Sigmoid colon (tissue), 7 donors: ENCODE measurements around the gene MEP1B. TPM values are rescaled to one million over a fixed set of nuclear protein-coding genes. Genes with fewer than 3 reads are reported as not detected.

Source experiments
- DNase-seq: peaks from one replicate; pipeline ENCODE4 v3.0.0-alpha.2; 2019
- H3K27ac ChIP-seq, 4 donors: fragments of 200-600 bp; sonication (generic); one replicate each; pipeline ENCODE4 v1.5.1; 2016 to 2019; ENCODE audit warnings: mild to moderate bottlenecking in 1 of 4
- H3K27me3 ChIP-seq, 3 donors: fragments of 200-600 bp; sonication (generic); one replicate each; pipeline ENCODE4 v1.5.1; 2019; ENCODE audit warnings: mild to moderate bottlenecking in 1 of 3
- H3K36me3 ChIP-seq, 4 donors: fragments of 200-600 bp; sonication (generic); one replicate each; pipeline ENCODE4 v1.5.1; 2016 to 2019
- H3K4me1 ChIP-seq, 4 donors: fragments of 200-600 bp; sonication (generic); one replicate each; pipeline ENCODE4 v1.5.1; 2017 to 2019
- H3K4me3 ChIP-seq, 4 donors: fragments of 200-600 bp; sonication (generic); one replicate each; pipeline ENCODE4 v1.5.1; 2017 to 2019; ENCODE audit warnings: mild to moderate bottlenecking in 2 of 4, moderate library complexity in 1 of 4
- H3K9me3 ChIP-seq, 4 donors: fragments of 200-600 bp in 3 of 4; sonication (generic) in 3 of 4; one replicate each; pipeline versions ENCODE4 v1.5.1 to v1.6.1; 2013 to 2019
- CTCF ChIP-seq, 4 experiments: fragments of 450-650 bp in 3 of 4; fragments of 200-600 bp in 1 of 4; IDR thresholded peaks; one replicate each; pipeline ENCODE4 v1.5.1; 2016 to 2019; ENCODE audit warnings: antibody characterized with exemption in 4 of 4, mild to moderate bottlenecking in 3 of 4, moderate library complexity in 2 of 4
- EP300 ChIP-seq, 4 donors: sonication (generic); formaldehyde crosslinking; IDR thresholded peaks; one replicate each; pipeline ENCODE4 v1.6.1; 2017; ENCODE audit warnings: antibody characterized with exemption in 4 of 4
- POLR2A ChIP-seq, 2 donors: fragments of 450-650 bp; IDR thresholded peaks; one replicate each; pipeline ENCODE4 v1.6.1; 2016; ENCODE audit warnings: antibody characterized with exemption in 2 of 2, mild to moderate bottlenecking in 2 of 2, moderate library complexity in 2 of 2
- POLR2AphosphoS5 ChIP-seq, 4 donors: sonication (generic); formaldehyde crosslinking; IDR thresholded peaks; one replicate each; pipeline ENCODE4 v1.6.1; 2017; ENCODE audit warnings: antibody characterized with exemption in 4 of 4
- WGBS, 2 donors: extraction: QIAGEN DNeasy Blood & Tissue Kit; methylation state at CpG; one replicate each; pipeline ENCODE4 v1.1.7; 2013; 5-methylcytosine and 5-hydroxymethylcytosine counted together
- intact Hi-C: fragments of 100-400 bp; cut with DNase I; formaldehyde crosslinking; loops from one replicate; pipeline ENCODE4 v1.15.1; 2023
- polyA plus RNA-seq, 3 donors: library from polyadenylated mRNA; stranded (reverse); fragments of 200-250 nt; gene quantifications; one replicate each; pipeline ENCODE4 v1.2.3, GENCODE V29; 2013
- total RNA-seq, 4 donors: library from RNA; depleted of rRNA; stranded (reverse); fragments of >200 nt; gene quantifications; one replicate each; pipeline ENCODE4 v1.1.0, GENCODE V29; 2016
- donor health status: healthy with polysubstance abuse.
- donor health status: Bipolar disorder and iron deficiency.
- donor health status: healthy.

MEP1B gene
- total and polyA plus RNA-seq, 7 donors = 1.6 to 3.7 (median 1.8) TPM; not detected in 4

- TF ChIP-seq POLR2A (IDR thresholded peaks at IDR 0.05) = no peak
- H3K9me3 ChIP-seq = no peaks in the 10 kb centered on the region
- H3K27ac ChIP-seq = no peak overlapping the region
- H3K36me3 ChIP-seq = no peaks in the 10 kb centered on the region
- H3K27me3 ChIP-seq = no peaks in the 10 kb centered on the region
- H3K4me1 ChIP-seq = no peaks in the 10 kb centered on the region
- intact Hi-C loops = no loop called here
- DNase-seq = no peak
- no peak overlapping the region for H3K4me3 ChIP-seq
- WGBS, 2 donors = 9 to 55% methylated on average over 3 of the region's 3 CpGs
Observed at GRCh38 chr18:32237049-32237448, 47.2 kb downstream of the MEP1B start.

GRCh38 chr18:32238635-32239268 lies 48.9 kb downstream of the MEP1B start:
- DNase-seq = no peak
- no peaks in the 10 kb centered on the region for H3K9me3 ChIP-seq
- no peaks in the 10 kb centered on the region for H3K27me3 ChIP-seq
- no peak overlapping the region for H3K4me3 ChIP-seq
- intact Hi-C loops = no loop called here
- H3K36me3 ChIP-seq = no peaks in the 10 kb centered on the region
- TF ChIP-seq EP300 (IDR thresholded peaks at IDR 0.05) (no peak), CTCF (IDR thresholded peaks at IDR 0.05) (no peak), POLR2AphosphoS5 (IDR thresholded peaks at IDR 0.05) (no peak), POLR2A (IDR thresholded peaks at IDR 0.05) (no peak)
- 91 to 94% methylated on average over 5 of the region's 5 CpGs for WGBS, 2 donors
- H3K4me1 ChIP-seq = no peaks in the 10 kb centered on the region
- no peak overlapping the region for H3K27ac ChIP-seq

GRCh38 chr18:32242395-32242794 lies 52.6 kb downstream of the MEP1B start:
- H3K36me3 ChIP-seq = no peaks in the 10 kb centered on the region
- no peak overlapping the region for H3K4me3 ChIP-seq
- H3K9me3 ChIP-seq = no peaks in the 10 kb centered on the region
- no peaks in the 10 kb centered on the region for H3K27me3 ChIP-seq
- DNase-seq = no peak
- no peak for TF ChIP-seq EP300 (IDR thresholded peaks at IDR 0.05)
- no peak for TF ChIP-seq POLR2A (IDR thresholded peaks at IDR 0.05)
- TF ChIP-seq POLR2AphosphoS5 (IDR thresholded peaks at IDR 0.05) = no peak
- no peak for TF ChIP-seq CTCF (IDR thresholded peaks at IDR 0.05)
- 62 to 81% methylated on average over 2 of the region's 2 CpGs for WGBS, 2 donors
- H3K27ac ChIP-seq = no peak overlapping the region
- H3K4me1 ChIP-seq = no peaks in the 10 kb centered on the region
- intact Hi-C loops = no loop called here

GRCh38 chr18:32243358-32243757 lies 53.5 kb downstream of the MEP1B start:
- DNase-seq = no peak
- Histone ChIP-seq H3K4me1 (no peaks in the 10 kb centered on the region), H3K9me3 (no peaks in the 10 kb centered on the region), H3K27me3 (no peaks in the 10 kb centered on the region), H3K36me3 (no peaks in the 10 kb centered on the region), H3K27ac (no peak overlapping the region), H3K4me3 (no peak overlapping the region)
- WGBS, 2 donors = 90 to 92% methylated on average over 6 of the region's 6 CpGs
- intact Hi-C loops = no loop called here
- no peak for TF ChIP-seq CTCF (IDR thresholded peaks at IDR 0.05)
- TF ChIP-seq POLR2A (IDR thresholded peaks at IDR 0.05) = no peak
- no peak for TF ChIP-seq POLR2AphosphoS5 (IDR thresholded peaks at IDR 0.05)
- TF ChIP-seq EP300 (IDR thresholded peaks at IDR 0.05) = no peak

- DNase-seq = no peak
- H3K4me3 ChIP-seq = no peak overlapping the region
- H3K27ac ChIP-seq = no peak overlapping the region
- no peaks in the 10 kb centered on the region for H3K27me3 ChIP-seq
- H3K36me3 ChIP-seq = no peaks in the 10 kb centered on the region
- WGBS, 2 donors = 86 to 88% methylated on average over 5 of the region's 5 CpGs
- no peaks in the 10 kb centered on the region for H3K9me3 ChIP-seq
- H3K4me1 ChIP-seq = no peaks in the 10 kb centered on the region
- TF ChIP-seq EP300 (IDR thresholded peaks at IDR 0.05) (no peak), POLR2A (IDR thresholded peaks at IDR 0.05) (no peak), POLR2AphosphoS5 (IDR thresholded peaks at IDR 0.05) (no peak), CTCF (IDR thresholded peaks at IDR 0.05) (no peak)
- intact Hi-C loops = no loop called here
Observed at GRCh38 chr18:32244881-32245280, 55.0 kb downstream of the MEP1B start.
